GM23338 (cell line): ENCODE results near the gene ZNF761. TPM values are rescaled to one million over a fixed set of nuclear protein-coding genes. Genes with fewer than 3 reads are reported as not detected.

Experiments
- ATAC-seq: fragments of 200-7000 bp; cut with Tn5 transposase; 3 replicates; pipeline ENCODE4 v1.9.1; 2020
- DNase-seq: peaks from one replicate; pipeline ENCODE4 v3.0.0-alpha.2; 2015; ENCODE audit warnings: low spot score
- H2AFZ ChIP-seq: fragments of 200-600 bp; sonication (generic); 2 replicates; pipeline ENCODE4 v1.8.0; 2016; ENCODE audit warnings: antibody characterized with exemption, mild to moderate bottlenecking, moderate library complexity
- H3F3A ChIP-seq: fragments of 200-600 bp; sonication (generic); replicated peaks from 2 replicates; pipeline ENCODE4 v1.8.0; 2017; ENCODE audit warnings: antibody characterized with exemption, mixed run types, low read depth
- H3K27ac ChIP-seq: fragments of 200-600 bp; sonication (generic); 2 replicates; pipeline ENCODE4 v1.6.1; 2016; ENCODE audit warnings: low read depth
- H3K27me3 ChIP-seq: fragments of 200-600 bp; sonication (generic); 2 replicates; pipeline ENCODE4 v1.8.0; 2016; ENCODE audit warnings: mild to moderate bottlenecking, mixed run types, moderate library complexity; ENCODE audit not compliant: insufficient read depth
- H3K36me3 ChIP-seq: fragments of 200-600 bp; sonication (generic); 2 replicates; pipeline ENCODE4 v1.8.0; 2016; ENCODE audit warnings: mild to moderate bottlenecking; ENCODE audit not compliant: insufficient read depth
- H3K4me1 ChIP-seq: fragments of 200-600 bp; sonication (generic); 2 replicates; pipeline ENCODE4 v1.8.0; 2016; ENCODE audit warnings: mild to moderate bottlenecking, moderate library complexity; ENCODE audit not compliant: insufficient read depth
- H3K4me2 ChIP-seq: fragments of 200-600 bp; sonication (generic); 2 replicates; pipeline ENCODE4 v1.7.1; 2017; ENCODE audit warnings: mixed run types
- H3K4me3 ChIP-seq: fragments of 200-600 bp; sonication (generic); 2 replicates; pipeline ENCODE4 v1.6.1; 2016; ENCODE audit warnings: mixed run types
- H3K79me2 ChIP-seq: fragments of 200-600 bp; sonication (generic); replicated peaks from 2 replicates; pipeline ENCODE4 v1.8.0; 2017; ENCODE audit warnings: mild to moderate bottlenecking; ENCODE audit not compliant: insufficient read depth
- H3K9me2 ChIP-seq: fragments of 200-600 bp; sonication (generic); 2 replicates; pipeline ENCODE4 v1.8.0; 2017; ENCODE audit not compliant: insufficient read depth
- H4K20me1 ChIP-seq: fragments of 200-600 bp; sonication (generic); replicated peaks from 2 replicates; pipeline ENCODE4 v1.8.0; 2017; ENCODE audit warnings: mild to moderate bottlenecking; ENCODE audit not compliant: insufficient read depth
- H3K27ac Mint-ChIP-seq: 2 replicates; pipeline ENCODE4 v1.8.0; 2020; ENCODE audit warnings: inconsistent platforms, mild to moderate bottlenecking, moderate library complexity, mixed read lengths
- H3K27me3 Mint-ChIP-seq: 3 replicates; pipeline ENCODE4 v1.8.0; 2022; ENCODE audit warnings: low read depth, mild to moderate bottlenecking, moderate library complexity, mixed read lengths, inconsistent platforms; ENCODE audit not compliant: insufficient read depth, poor library complexity
- H3K36me3 Mint-ChIP-seq: 3 replicates; pipeline ENCODE4 v1.8.0; 2021; ENCODE audit warnings: low read depth, mild to moderate bottlenecking, inconsistent platforms, moderate library complexity, mixed read lengths
- H3K4me1 Mint-ChIP-seq: 3 replicates; pipeline ENCODE4 v1.8.0; 2020; ENCODE audit warnings: mild to moderate bottlenecking, inconsistent platforms, mixed read lengths
- H3K4me3 Mint-ChIP-seq: 3 replicates; pipeline ENCODE4 v1.8.0; 2021; ENCODE audit warnings: moderate library complexity, mild to moderate bottlenecking, inconsistent platforms, mixed read lengths
- H3K9me3 Mint-ChIP-seq: 3 replicates; pipeline ENCODE4 v1.8.0; 2020; ENCODE audit warnings: moderate library complexity, mild to moderate bottlenecking, inconsistent platforms, mixed read lengths
- CREB1 ChIP-seq: fragments of 250-450 bp; sonication (Bioruptor Pico); IDR thresholded peaks from 2 replicates; pipeline ENCODE4 v1.5.0; 2020; ENCODE audit warnings: low read depth, mild to moderate bottlenecking, moderate library complexity
- JUNB ChIP-seq: IDR thresholded peaks from one replicate; pipeline ENCODE4 v1.6.1; 2016; ENCODE audit warnings: antibody characterized with exemption; ENCODE audit not compliant: unreplicated experiment
- NANOG ChIP-seq: IDR thresholded peaks from 2 replicates; pipeline ENCODE4 v1.6.1; 2016; ENCODE audit warnings: antibody characterized with exemption, borderline replicate concordance
- REST ChIP-seq: IDR thresholded peaks from one replicate; pipeline ENCODE4 v1.6.1; 2018; ENCODE audit warnings: antibody characterized with exemption; ENCODE audit not compliant: unreplicated experiment
- ZNF114 ChIP-seq: fragments of 250-450 bp; sonication (Bioruptor Pico); IDR thresholded peaks from 2 replicates; pipeline ENCODE4 v1.5.0; 2020; ENCODE audit warnings: mild to moderate bottlenecking, moderate library complexity
- ZNF462 ChIP-seq: fragments of 250-450 bp; sonication (Bioruptor Pico); IDR thresholded peaks from 2 replicates; pipeline ENCODE4 v1.5.0; 2020; ENCODE audit warnings: mild to moderate bottlenecking, moderate library complexity
- polyA plus RNA-seq: library from polyadenylated mRNA; unstranded; fragments of >200 nt; fragmentation: Nextera tagmentation; extraction: Ambion mirVana; gene quantifications from 2 replicates; pipeline ENCODE4 v1.2.1, GENCODE V29; 2016
- total RNA-seq: library from RNA; depleted of rRNA; stranded (reverse); fragments of >200 nt; shearing (Covaris generic); gene quantifications from 2 replicates; pipeline ENCODE4 v1.2.3, GENCODE V29; 2014
- TF ChIP-seq, protein P1 (sequence below), 2 experiments: fragments of 200-600 bp in 1 of 2; sonication (generic) in 1 of 2; conservative IDR thresholded peaks; 2 replicates each; pipeline versions ENCODE4 v1.5.1 to v1.6.1; 2016 to 2017; ENCODE audit warnings: antibody characterized with exemption in 2 of 2, low read depth in 2 of 2, mild to moderate bottlenecking in 2 of 2, moderate library complexity in 1 of 2

The ZNF761 gene
- total and polyA plus RNA-seq, 2 experiments from 2014 or later = 17.1 to 40.1 TPM

DNA sequence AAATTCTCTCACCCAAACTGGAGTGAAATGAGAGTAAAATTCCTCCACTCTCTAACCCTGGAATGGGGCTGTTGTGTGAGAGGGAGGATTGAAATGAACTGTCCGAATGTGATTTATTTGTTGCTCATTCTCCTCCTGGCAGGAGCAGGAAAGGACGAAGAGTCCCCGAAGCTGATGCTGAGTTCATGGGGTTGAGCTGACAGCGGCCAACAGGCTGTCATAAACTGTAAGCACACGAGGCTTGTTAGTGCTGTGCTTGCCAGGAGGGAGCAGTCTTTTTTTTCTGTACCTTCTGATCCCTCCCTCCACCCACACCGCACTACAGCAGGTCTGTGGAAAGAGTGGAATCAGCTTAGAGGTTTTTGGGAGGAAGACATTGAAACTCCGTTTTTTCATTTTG, 73.1 kb downstream of the ZNF761 start:
- no peak overlapping the region for H3K27ac Mint-ChIP-seq
- ATAC-seq (no peak), DNase-seq (no peak)

DNA sequence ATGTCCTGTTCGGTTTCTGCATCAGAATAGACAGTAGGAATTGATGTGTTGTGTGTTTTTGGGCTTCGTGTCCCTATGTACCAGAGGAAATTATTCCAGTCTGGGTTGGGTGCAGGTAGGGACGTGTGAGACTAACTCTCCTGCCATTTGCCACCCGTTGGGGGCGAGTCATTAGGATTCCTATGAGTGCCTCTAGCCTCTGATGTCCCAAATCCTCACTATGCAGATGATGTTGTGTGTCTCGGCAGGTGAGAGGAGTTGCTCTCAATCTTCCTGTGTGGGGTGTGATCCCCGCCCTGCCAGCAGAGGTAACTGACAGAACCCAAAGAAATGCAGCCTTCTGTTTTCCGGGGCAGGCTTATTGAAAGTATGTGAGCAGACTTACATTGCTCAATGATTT, 74.9 kb downstream of the ZNF761 start:
- Histone ChIP-seq H3K27me3 (no peaks in the 10 kb centered on the region), H3K4me1 (peaks cover 21% of the 10 kb centered on the region; the same call in 1 of the 2 replicates), H3K36me3 (no peaks in the 10 kb centered on the region), H4K20me1 (peaks cover 4% of the 10 kb centered on the region; the same call in 1 of the 2 replicates), H3K79me2 (no peaks in the 10 kb centered on the region), H3K4me2 (no peak overlapping the region), H3K9me2 (no peaks in the 10 kb centered on the region), H2AFZ (no peak overlapping the region), H3K27ac (no peak overlapping the region), H3K4me3 (no peak overlapping the region), H3F3A (peaks cover 16% of the 10 kb centered on the region)
- peaks cover 17% of the 10 kb centered on the region for H3K27me3 Mint-ChIP-seq
- H3K4me3 Mint-ChIP-seq = no peak overlapping the region
- no peak overlapping the region for H3K27ac Mint-ChIP-seq
- H3K9me3 Mint-ChIP-seq = no peaks in the 10 kb centered on the region
- DNase-seq (no peak), ATAC-seq (no peak)
- peaks cover 21% of the 10 kb centered on the region for H3K4me1 Mint-ChIP-seq
- H3K36me3 Mint-ChIP-seq = no peaks in the 10 kb centered on the region; the same call in 2 of the 3 replicates
- TF ChIP-seq CREB1 (CRISPR knock-in tag) (no peak), ZNF114 (no peak), JUNB (no peak), REST (no peak), ZNF462 (CRISPR knock-in tag) (no peak)

More for the DNA sequence above, 73.1 kb downstream of the ZNF761 start:
- Histone ChIP-seq H3K4me2 (peak overlapping the region; percentile 63), H2AFZ (no peak overlapping the region), H3F3A (peaks cover 10% of the 10 kb centered on the region), H3K79me2 (no peaks in the 10 kb centered on the region), H4K20me1 (peaks cover under 1% of the 10 kb centered on the region; the same call in 1 of the 2 replicates), H3K4me1 (peaks cover 21% of the 10 kb centered on the region; the same call in 1 of the 2 replicates), H3K4me3 (peak overlapping the region; percentile 40; the same call in 1 of the 2 replicates), H3K27me3 (no peaks in the 10 kb centered on the region), H3K27ac (0 out of 2 replicates have a peak overlapping the region, but pooled peaks have one; percentile 55), H3K9me2 (0 out of 2 replicates have a peak, but pooled peaks cover 3% of the 10 kb centered on the region), H3K36me3 (no peaks in the 10 kb centered on the region)
- Mint-ChIP-seq H3K9me3 (no peaks in the 10 kb centered on the region; the same call in 2 of the 3 replicates), H3K36me3 (no peaks in the 10 kb centered on the region; the same call in 2 of the 3 replicates), H3K4me3 (peak overlapping the region; percentile 71), H3K27me3 (peaks cover 16% of the 10 kb centered on the region), H3K4me1 (peaks cover 20% of the 10 kb centered on the region)
- TF ChIP-seq NANOG = no peak
- TF ChIP-seq, protein P1, sequence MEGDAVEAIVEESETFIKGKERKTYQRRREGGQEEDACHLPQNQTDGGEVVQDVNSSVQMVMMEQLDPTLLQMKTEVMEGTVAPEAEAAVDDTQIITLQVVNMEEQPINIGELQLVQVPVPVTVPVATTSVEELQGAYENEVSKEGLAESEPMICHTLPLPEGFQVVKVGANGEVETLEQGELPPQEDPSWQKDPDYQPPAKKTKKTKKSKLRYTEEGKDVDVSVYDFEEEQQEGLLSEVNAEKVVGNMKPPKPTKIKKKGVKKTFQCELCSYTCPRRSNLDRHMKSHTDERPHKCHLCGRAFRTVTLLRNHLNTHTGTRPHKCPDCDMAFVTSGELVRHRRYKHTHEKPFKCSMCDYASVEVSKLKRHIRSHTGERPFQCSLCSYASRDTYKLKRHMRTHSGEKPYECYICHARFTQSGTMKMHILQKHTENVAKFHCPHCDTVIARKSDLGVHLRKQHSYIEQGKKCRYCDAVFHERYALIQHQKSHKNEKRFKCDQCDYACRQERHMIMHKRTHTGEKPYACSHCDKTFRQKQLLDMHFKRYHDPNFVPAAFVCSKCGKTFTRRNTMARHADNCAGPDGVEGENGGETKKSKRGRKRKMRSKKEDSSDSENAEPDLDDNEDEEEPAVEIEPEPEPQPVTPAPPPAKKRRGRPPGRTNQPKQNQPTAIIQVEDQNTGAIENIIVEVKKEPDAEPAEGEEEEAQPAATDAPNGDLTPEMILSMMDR (conservative IDR thresholded peaks at IDR 0.05; ENCODE audit: low read depth in 2 of 2) = 0 out of 4 replicates have a peak, but pooled peaks of 1 of the 2 experiments have one; percentile 0
